ENCODE measurements around the gene SLC6A5.

Gene SLC6A5

DNA sequence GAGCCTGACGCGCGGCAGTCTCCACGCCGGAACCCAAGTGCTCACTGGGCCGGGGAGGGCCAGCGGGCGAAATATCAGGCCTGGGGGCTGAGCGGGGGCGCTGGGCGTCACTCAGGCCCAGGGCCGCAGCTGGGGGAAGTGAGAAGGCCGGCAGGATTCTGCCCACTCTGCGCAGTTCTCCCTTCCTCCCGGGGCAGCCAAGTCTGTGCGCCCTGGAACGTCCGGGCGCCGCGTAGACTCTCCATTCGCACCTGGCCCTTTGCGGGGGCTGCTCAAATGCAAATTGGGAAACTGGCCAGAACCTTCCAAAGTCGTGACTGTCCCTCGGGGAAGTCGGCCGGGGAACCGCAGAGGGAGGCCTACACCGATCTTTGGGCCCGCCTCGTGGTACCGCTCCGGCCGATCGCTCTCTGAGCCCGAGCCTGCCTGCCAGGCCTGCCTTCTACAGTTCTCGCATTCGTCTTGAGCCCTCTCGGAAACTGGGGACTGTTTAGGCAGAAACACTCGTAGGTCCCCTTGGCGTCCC, 2.2 kb upstream of the SLC6A5 start:
- DNase-seq = no peak

DNA sequence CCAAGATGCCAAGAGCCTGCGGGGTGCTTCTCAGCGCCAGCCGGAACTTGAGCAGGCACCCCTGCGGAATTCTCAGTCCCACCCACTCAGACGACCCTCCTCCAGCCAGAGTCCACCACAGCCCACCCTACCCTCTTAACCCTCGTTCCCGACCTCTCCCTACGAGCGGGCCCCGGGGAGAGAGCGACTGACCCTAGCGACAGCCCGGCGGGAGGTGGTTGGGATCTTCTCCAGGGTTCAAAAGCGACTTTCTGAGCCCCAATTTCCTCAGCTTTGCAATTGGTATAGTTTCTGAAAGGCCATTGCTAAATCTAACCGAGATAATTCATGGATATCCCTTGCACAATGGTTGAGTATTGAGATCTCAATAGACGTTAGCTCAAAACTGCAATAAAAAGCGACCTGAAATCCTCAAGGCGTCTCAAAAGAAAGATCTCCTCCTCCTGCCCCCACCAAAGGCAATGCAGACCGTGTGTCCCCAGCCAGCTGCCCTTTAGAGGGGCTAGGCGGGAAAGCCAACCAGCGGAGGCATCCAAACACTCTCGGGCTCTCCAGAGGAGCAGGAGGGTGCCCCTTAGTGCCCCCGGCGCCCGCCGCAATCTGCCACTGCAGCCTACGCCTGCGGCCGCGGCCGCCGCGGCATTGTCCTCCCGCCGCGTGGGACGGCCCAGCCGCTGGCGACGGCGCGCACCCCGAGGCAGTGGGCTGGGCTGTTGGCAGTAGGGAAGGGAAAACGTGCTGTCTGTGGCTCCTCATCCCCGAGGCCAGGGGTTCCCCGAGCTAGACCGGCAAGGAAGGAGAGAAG, 1.5 kb upstream of the SLC6A5 start:
- DNase-seq = no peak

DNA sequence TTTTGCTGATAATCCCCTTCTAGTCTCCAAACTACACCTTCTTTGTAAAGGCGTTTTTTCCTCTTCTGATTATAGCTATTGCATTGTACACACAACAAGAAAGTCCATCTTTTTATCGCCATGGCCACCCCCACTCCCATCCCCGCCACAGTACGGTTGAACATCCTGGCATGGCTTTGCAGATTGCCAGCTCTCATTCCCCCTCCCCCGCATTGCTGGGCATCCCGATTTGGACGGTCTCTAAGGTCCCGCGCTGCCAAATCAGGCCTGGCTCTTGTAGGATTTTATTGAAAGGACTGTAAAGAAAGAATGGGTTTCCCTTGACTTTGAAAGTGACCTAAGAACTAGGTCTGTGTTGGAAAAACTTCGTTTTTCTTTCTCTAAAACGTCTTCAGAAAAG, 916 bp upstream of the SLC6A5 start:
- DNase-seq = no peak

DNA sequence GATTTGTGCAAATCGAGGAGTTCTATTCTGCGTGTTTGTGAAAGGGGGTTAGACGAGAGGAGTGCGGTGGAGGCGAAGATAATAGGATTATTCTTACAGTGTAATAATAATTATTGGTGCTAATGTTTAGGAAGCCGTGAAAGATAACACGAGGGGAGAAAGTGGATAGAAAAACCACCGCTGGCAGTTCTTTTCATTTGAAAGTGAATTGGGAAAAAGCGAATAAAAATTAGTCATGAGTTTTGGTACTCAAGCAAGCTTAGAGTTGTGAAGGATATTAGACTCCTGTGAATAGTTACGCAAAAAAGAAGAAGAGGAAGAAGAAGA, 575 bp downstream of the SLC6A5 start:
- DNase-seq = no peak

DNA sequence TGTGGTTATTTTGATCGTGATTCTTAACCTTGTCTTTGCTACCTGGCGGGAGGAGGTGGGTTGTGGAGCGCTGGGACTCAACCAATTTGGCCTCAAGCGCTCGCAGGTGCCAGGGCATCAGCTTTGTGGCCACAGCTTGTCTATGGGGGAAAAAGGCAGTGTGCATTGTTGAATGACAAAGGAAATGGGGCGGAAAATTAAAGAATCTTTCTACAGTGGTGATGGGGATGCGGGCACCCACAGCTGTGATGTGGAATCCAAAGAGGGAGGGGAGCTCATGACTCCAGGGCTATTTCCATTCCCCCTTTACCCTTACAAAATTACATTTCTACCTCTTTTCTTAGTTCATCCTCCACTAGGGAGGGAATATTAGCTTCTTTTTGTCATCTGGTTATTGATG, 1.1 kb downstream of the SLC6A5 start:
- DNase-seq = no peak

DNA sequence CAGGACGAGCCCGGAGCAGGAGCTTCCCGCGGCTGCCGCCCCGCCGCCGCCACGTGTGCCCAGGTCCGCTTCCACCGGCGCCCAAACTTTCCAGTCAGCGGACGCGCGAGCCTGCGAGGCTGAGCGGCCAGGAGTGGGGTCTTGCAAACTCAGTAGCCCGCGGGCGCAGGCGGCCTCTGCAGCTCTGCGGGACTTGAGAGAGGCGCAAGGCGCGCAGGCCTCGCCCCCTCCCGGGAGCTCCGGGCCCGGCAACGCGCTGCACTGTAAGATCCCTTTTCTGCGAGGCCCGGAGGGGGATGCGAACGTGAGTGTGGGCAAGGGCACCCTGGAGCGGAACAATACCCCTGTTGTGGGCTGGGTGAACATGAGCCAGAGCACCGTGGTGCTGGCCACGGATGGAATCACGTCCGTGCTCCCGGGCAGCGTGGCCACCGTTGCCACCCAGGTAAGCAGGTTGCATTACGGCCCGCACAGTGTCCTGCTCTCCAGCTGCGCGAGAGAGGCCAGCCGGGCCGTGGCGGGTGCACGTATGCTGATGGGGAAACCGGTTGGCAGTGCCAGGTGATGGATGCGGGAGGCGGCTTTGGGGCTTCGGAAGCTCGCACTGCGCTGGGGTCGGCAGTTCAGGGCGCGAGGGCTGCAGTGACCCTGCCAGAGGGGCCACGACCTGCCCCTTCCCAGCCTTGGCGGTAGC, 2.0 kb downstream of the SLC6A5 start:
- DNase-seq = no peak

DNA sequence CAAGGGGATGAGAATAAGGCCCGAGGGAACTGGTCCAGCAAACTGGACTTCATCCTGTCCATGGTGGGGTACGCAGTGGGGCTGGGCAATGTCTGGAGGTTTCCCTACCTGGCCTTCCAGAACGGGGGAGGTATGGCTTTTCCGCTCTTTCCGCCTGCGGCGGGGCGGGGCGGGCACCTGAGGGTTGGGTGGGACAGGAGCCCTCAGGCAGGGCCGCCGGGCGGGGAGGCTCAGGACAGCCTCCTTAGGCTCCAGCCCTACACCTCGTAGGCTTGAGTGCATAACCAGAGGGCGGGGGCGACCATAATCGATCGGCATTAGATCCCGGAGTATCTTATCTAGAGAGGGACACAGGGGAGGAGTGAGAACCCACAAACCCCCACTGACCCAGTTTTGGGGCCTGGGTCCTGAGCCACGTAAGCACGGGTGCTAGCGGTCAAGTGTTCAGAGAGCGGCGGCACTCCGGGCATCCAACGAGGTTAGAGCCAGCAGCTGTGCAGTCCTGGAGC, 4.9 kb downstream of the SLC6A5 start:
- DNase-seq = no peak

DNA sequence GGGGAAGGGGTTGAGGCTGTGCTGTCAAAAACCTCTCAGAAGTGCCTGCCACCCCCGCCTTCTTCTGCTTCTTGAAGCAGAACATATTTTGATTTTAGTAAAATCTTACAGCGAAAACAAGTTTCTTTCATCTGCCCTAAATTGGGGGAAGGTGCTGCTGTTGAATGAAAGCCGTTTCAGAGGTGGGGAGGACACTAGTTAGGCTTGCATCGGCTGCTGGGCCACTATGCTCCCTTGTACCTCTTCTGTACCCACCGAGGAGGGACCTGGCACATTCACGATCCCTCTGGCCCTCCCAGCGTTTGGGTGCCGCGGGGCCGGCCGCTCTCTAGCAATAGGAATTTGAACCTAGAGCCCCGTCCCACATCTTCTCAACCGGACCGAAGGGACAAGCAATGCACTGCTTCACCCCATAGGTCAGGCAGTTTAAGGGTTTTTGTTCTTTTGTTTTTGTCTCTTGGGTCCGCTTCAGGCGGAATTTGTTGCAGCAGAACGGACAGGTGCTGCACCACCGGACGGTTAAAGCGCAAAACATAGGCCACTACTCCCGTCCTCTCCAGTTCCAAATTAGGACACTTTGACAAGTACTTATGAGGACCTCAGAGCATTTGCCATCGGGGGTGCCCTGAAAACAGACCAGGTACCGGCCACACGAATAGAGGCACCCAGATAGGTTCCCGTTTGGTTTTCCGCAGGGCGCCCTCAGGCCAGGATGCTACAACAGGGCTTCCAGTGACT, 5.6 kb downstream of the SLC6A5 start:
- no peak for DNase-seq

DNA sequence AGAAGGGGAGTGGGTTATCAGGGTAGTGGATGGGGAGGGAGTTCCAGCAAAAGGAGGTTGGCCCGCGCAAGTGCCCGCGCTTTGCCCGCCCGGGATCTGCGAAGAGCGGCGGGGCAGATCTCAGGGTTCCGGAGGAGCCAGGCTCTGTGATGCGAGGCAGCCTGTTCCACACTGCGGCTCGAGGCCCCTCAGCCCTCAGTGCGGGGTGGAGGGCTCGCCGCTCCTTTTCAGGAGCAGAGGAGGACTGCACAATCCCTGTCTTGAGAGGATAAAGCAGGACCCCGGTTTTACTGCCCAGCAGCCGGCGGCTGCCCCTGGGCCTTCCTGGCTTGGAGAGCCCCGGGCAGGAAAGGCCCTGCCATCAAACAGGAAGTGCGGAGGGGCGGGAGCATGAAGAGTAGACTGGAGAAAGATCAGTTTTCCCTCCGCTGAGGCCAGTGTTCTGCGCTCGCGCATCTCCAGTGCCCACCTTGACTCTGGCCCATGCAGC, 6.2 kb downstream of the SLC6A5 start:
- DNase-seq = no peak

DNA sequence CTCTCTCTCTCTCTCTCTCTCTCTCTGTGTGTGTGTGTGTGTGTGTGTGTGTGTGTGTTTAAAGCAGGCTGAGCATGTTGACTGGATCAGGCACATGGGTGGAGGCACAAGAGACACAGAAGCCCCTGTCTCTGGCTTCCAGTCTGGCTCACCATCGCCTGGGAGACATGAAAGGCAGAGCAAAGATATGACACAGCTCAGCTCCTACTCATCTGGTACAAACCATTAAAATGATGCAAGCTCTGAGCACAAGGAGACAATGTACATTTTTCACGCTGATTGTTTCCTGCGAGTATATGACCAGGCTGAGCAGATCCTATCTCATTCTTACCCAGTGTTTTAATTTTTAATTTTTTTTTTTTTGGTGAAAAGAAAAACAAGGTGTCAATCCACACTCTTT, 9.5 kb downstream of the SLC6A5 start:
- DNase-seq = no peak

DNA sequence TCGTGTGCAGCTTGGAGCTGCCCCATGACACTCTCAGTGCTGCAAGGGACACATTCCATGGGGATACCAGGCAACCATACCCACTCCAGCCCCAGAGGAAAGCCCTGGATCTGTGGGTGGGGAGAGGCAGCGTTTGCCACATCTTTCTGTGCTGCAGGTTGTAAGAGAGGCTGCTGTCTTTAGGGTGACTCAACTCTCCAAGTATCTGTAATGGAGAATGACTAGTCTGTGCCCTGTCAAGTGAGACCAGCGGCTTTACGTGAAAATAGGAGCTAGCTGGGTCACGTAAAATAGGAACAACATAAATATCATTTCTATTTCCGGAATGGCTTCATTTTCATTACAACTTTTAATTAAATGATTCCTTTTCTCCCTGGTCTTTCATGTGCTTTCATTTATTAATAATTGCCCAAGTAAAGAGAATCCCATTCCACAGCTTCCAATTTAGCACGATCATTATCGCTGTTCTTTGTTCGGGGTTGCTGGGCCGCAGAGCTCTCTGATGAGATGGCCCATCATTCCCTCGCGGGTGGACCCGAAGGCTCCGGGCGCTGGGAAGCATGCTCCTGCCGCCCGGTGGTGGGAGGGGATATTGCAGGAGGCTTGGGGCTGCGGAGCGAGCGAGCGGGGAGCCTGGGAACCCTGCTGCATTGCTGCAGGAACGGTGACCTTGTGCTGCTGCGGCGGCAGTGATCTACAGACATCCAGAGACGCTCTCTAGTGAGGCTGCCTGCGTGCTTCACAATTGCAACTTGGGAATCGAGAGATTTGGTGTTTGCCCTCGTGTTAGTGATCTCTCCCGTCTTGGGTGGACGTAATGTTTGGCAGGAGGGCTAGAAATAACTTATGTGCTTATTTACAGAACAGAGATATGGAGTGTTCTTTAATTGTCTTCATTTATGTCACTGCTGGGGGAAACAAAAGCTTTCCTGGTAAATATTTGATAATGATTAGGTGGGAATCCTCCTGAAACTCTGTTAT, 10.6 kb downstream of the SLC6A5 start:
- DNase-seq = peak; percentile 70 to 75

DNA sequence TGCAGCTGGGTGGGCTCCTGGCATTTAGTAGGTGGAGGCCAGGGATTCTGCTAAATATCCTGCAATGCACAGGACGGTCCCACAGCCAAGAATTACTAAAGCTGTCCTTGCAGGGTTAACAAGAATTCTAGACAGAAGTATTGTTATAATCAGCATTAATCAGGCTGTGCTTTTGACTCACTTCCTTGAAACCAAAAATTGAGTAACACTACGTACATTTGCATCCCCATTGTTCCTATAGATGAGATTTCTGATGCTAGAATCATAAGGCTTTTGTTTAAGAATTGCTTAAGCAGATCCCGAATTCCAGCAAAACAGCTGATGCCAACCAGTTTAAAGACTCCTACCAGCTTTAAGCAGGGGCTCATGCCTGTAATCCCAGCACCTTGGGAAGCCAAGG, 11.4 kb downstream of the SLC6A5 start:
- DNase-seq = no peak

DNA sequence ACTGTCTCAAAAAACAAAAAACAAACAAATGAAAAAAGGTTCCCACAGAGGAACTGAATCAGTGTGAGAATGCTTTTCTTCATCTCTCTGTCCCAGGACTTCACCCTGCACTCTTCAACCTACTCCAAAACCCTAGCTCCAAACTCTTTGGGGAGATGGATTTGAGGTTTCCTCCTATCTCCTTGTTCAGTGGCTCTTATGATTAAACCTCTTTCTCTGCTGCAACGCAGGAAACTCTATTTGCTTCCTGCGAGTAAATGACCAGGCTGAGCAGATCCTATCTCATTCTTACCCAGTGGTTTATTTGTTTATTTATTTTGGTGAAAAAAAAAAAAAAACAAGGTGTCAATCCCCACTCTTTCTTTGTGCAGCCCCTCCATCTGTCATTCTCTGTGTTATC, 12.0 kb downstream of the SLC6A5 start:
- no peak for DNase-seq

DNA sequence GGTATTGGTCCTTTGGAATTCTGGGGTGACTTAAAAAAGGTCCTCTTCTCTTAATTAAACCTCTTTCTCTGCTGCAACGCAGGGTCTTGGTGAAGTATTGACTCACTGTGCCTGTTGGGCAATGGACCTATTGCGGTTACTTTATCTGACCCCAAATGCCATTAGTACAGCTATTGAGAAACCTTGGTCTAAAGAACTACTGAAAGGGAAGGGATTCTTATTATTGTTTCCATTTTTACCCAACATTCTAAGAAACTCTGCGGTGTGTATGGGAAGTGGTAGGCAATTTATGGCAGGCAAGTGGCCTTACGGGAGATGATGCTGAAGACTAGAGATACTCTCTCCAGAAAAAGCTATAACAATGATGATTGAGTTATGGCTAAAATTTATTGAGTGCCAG, 12.5 kb downstream of the SLC6A5 start:
- DNase-seq = no peak

DNA sequence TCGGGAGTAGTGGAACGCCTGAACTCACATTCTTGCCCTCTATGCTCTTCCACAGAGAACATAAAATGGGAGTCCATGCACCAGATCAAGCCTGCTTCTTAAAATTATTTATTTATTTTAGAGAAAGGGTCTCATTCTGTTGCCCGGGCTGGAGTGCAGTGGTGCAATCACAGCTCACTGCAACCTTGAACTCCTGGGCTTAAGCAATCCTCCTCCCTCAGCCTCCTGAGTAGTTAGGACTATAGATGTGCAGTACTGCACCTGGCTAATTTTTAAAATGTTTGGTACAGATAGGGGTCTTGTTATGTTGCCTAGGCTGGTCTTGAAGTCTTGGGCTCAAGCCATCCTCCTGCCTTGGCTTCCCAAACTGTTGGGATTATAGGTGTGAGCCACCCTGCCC, 13.0 kb downstream of the SLC6A5 start:
- no peak for DNase-seq

DNA sequence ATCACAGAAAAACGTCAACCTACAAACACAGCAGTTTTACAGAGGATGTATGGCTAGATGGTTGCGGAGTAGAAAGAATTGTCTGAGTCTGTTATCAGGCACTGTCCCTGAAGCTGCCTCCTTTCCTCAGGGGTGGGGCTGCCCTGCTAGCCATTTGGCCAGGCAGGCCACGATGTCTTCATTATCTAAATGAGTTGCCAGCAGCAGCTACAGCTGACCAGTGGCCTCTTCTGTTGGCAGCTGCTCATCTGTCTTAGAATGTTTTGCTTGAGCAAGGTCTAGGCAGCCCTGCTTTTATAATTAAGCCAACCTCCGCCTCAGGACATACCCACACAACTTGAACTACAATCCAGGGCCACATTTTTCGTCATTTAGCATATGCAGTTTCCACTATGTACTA, 17.5 kb downstream of the SLC6A5 start:
- no peak for DNase-seq

DNA sequence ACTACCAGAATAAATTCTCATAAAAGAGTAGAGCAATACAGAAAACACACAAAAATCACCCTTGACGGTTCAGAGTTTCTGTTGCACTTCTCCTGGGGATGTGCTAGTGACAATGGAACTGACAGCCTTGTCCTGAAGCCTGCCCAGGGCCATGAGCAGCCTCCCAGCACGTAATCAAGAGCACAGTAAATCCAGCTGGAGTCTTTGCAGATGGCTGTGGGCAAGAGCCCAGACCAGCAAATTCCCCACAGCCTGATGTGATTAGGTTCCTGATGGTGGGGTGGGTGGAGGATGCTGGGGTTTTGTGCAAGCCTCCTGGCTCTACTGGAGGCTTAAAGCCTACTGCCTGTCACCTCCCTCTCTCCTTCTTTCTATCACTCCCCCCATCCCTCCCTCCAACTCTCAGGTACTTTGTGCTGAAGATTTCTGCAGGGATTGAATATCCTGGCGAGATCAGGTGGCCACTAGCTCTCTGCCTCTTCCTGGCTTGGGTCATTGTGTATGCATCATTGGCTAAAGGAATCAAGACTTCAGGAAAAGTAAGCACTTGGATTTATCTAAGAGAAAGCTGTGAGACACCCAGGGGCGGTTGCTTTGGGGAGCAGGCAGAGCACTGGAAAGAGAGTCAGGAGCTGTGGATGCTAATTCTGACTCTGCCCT, 18.1 kb downstream of the SLC6A5 start:
- DNase-seq = no peak

DNA sequence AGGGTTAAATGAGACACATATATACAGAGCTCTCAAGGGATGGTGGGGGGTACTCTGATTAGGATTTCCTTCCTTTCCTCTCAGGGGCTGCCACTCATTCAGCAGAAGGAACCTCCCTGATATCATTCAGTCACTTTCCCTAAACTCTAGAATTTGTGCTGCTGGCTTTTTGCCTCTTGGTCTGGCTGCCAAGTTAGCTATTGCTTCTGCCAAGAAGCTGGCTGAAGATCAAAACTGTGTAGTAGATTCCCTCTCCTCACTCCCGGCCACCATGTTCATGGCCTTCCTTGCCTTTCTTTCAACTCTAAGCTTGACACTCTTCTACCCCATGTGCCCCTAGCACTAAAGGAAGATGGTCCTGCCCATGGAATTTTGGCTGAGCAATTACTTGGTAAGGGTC, 18.7 kb downstream of the SLC6A5 start:
- no peak for DNase-seq

DNA sequence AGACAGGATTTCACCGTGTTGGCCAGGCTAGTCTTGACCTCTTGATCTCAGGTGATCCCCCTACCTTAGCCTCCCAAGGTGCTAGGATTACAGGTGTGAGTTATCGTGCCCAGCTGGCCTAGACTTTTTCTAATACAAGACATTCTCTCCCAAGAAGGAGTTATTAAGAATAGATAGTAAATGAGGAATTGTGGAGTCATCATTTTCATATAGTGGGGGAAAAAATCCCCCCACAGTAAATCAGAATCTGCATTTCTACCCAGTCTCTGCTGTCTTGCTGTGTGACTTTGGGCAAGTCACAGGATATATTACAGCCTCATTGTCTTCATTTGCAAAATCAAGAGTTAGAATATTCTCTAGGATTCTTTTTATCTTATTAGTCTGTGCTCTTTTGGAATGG, 21.6 kb downstream of the SLC6A5 start:
- DNase-seq = no peak

DNA sequence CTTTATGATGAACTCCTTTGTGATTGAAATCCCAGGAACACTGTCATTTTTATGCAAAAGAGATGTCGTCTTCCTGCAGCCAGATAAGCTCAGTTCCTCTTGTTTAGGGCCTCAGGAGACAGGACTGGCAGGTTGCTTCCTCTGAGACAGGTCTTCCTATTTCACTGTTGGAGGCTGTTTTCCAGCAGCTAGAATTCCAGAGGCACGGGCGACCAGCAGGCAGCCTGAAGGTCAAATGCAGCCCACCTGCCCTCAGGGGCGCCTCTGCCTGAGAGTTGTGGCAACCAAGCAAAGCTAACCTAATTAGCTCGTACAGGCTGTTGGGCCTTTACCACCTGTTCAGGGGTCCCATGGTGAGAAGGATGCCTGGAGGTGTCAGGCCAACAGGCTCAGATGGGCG, 22.3 kb downstream of the SLC6A5 start:
- no peak for DNase-seq

DNA sequence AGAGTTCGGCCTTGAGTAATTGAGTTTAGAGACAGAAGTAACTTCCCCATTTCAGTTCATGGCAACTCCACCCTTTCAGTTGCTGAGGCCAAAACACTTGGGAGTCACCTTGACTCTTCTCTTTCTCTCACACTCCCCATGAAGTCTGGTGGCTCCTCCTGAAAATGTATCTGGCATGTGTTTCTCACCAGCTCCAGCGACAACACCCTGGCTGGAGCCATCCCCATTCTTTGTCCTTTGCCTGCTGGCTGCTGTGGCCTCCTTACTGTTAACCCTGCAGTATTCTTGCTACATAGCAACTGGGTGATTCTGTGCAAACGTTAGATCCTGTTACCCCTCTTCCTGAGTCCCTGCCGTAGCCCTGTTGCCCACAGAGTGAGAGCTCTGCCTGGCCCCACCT, 23.8 kb downstream of the SLC6A5 start:
- DNase-seq = no peak

DNA sequence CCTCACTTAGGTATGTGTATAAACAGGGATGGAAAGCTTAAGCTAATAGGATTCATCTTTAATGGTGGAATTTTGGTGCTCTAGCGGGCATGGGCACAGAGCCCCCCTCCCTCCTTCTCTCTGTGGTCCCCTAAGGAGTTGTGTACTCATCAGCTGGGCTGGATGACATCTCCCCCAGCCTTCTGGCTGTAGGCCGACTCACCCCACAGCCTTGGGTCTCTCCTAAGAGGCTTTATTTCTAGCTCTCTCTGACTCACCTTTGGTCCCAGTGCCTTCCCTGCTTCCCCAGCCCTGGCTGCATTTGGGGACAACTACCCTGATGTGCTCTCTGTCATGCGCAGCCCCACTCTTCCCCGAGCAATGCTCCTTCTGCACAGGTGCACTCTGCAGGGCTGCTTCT, 26.9 kb downstream of the SLC6A5 start:
- DNase-seq = no peak
